Heart right ventricle (tissue), 16 donors: ENCODE results near the gene CTDP1. TPM values are rescaled to one million over a fixed set of nuclear protein-coding genes. Genes with fewer than 3 reads are reported as not detected.

Experiments
- ATAC-seq, 8 donors: fragments of 200-7000 bp; cut with Tn5 transposase; one replicate each; pipeline ENCODE4 v1.9.1; 2020; ENCODE audit warnings: mild to moderate bottlenecking in 8 of 8, moderate library complexity in 8 of 8, moderate number of reproducible peaks in 1 of 8
- DNase-seq, 2 donors: peaks; one replicate each; pipeline ENCODE4 v3.0.0-alpha.2; 2020
- H3K27ac ChIP-seq, 10 donors: fragments of 200-600 bp; sonication (generic) in 2 of 10; one replicate each; pipeline versions ENCODE4 v1.5.0 to v1.8.0; 2020 to 2022; ENCODE audit warnings: mild to moderate bottlenecking in 3 of 10
- H3K27me3 ChIP-seq, 7 donors: fragments of 200-600 bp; one replicate each; pipeline ENCODE4 v1.8.0; 2021 to 2022; ENCODE audit warnings: mild to moderate bottlenecking in 2 of 7
- H3K36me3 ChIP-seq, 9 donors: fragments of 200-600 bp; sonication (generic) in 1 of 9; one replicate each; pipeline versions ENCODE4 v1.5.0 to v1.8.0; 2020 to 2022; ENCODE audit warnings: mild to moderate bottlenecking in 2 of 9
- H3K4me1 ChIP-seq, 9 donors: fragments of 200-600 bp; sonication (generic) in 1 of 9; one replicate each; pipeline versions ENCODE4 v1.5.0 to v1.8.0; 2020 to 2022; ENCODE audit warnings: mild to moderate bottlenecking in 4 of 9
- H3K4me3 ChIP-seq, 10 donors: fragments of 200-600 bp; sonication (generic) in 2 of 10; one replicate each; pipeline versions ENCODE4 v1.5.0 to v1.8.0; 2020 to 2022; ENCODE audit warnings: mild to moderate bottlenecking in 7 of 10, moderate library complexity in 2 of 10
- H3K9me3 ChIP-seq, 11 donors: fragments of 200-600 bp in 10 of 11; sonication (generic) in 2 of 11; one replicate each; pipeline versions ENCODE4 v1.5.0 to v1.8.0; 2013 to 2022; ENCODE audit warnings: mild to moderate bottlenecking in 2 of 11, control low read depth in 1 of 11, moderate library complexity in 1 of 11
- CTCF ChIP-seq, 9 donors: fragments of 200-600 bp; sonication (generic) in 2 of 9; IDR thresholded peaks; one replicate each; pipeline versions ENCODE4 v1.5.0 to v1.8.0; 2021 to 2022; ENCODE audit warnings: antibody characterized with exemption in 9 of 9, mild to moderate bottlenecking in 5 of 9, moderate library complexity in 1 of 9
- WGBS, 2 donors: extraction: QIAGEN DNeasy Blood & Tissue Kit; methylation state at CpG; one replicate each; pipeline ENCODE4 v1.1.7; 2013; ENCODE audit warnings: inconsistent platforms in 1 of 2; 5-methylcytosine and 5-hydroxymethylcytosine counted together
- intact Hi-C, 10 donors: fragments of 100-400 bp; cut with DNase I; formaldehyde crosslinking; loops; one replicate each; pipeline versions ENCODE4 v1.11.1 to v1.14.2; 2022
- polyA plus RNA-seq, 2 donors: library from polyadenylated mRNA; stranded (reverse); fragments of 200-250 nt; gene quantifications; one replicate each; pipeline ENCODE4 v1.2.3, GENCODE V29; 2013
- total RNA-seq, 10 donors: library from RNA; stranded (reverse); fragmentation: NEBNext Ultra II Directional in 3 of 10; extraction: Animal tissue kit (Norgen Biotek cat#: 25700) in 3 of 10; gene quantifications; one replicate each; pipeline versions ENCODE4 v1.2.1 to v1.2.4, GENCODE V29; 2021 to 2023
- donor health status: Arrhythmogenic right ventricular cardiomyopathy.
- donor health status: ischemic (EF 13 %, LVEDD 7.1; RV severe dilation, severe dysfunction).
- donor health status: healthy with polysubstance abuse.
- donor health status: DM: no; HTN: yes; CAD: no.
- donor health status: DM: no; HTN: no; CAD: no.
- donor health status: ischemic (EF 25% LVEDD 6.9; RV normal size, moderate dysfunction).
- donor health status: ischemic (EF 25% LVEDD 5.7; RV mildly dilated, moderate dysfunction).
- donor health status: healthy.
- donor health status: DM: yes; HTN: yes; CAD: no.
- donor health status: Ischemic cardiomyopathy.
- donor health status: ischemic (EF 35%, LVEDD 5.7; RV mildly dilated, moderate dysfunction).
- donor health status: nonischemic (EF 11% LVEDD 7.7; RV severe dilation, severe dysfunction).
- donor health status: DM: yes; HTN: yes; CAD: no.
- donor health status: PGD.
- donor health status: ischemic (EF 29% LVEDD 5.4; RV normal size, mild dysfunction).
- donor health status: nonischemic (EF 23%, LVEDD 6.1; RV moderate dilation, normal function).

CTDP1 gene
- total and polyA plus RNA-seq, 12 donors = 6.8 to 12.5 (median 9.3) TPM

- no peaks in the 10 kb centered on the region for H3K27me3 ChIP-seq
- DNase-seq = no peak
- peaks cover 9 to 60% (median 17%) of the 10 kb centered on the region in 9 donors for H3K4me1 ChIP-seq
- H3K36me3 ChIP-seq = peaks cover 0 to 12% (median 0%) of the 10 kb centered on the region in 9 donors
- no peak overlapping the region for H3K4me3 ChIP-seq
- WGBS, 2 donors = 80 to 84% methylated on average over 21 of the region's 21 CpGs
- no peak for ATAC-seq
- TF ChIP-seq CTCF (IDR thresholded peaks at IDR 0.05) = no peak
- H3K9me3 ChIP-seq = no peaks in the 10 kb centered on the region
- H3K27ac ChIP-seq = peak overlapping the region in 1 of 10 donors; percentile 19
- intact Hi-C loops = loop anchor here in 1 of 10 donors (10.0 kb wide), 1 partner anchor 421 kb away; the partner anchor contains the start of gene ADNP2
These were observed 4.2 kb downstream of the CTDP1 start for GRCh38 chr18:79683626-79684282.

GRCh38 chr18:79684283-79684631 is 4.7 kb downstream of the CTDP1 start:
- Histone ChIP-seq H3K9me3 (no peaks in the 10 kb centered on the region), H3K4me1 (peaks cover 9 to 60% (median 17%) of the 10 kb centered on the region in 9 donors), H3K27ac (peak overlapping the region in 1 of 10 donors; percentile 19), H3K27me3 (no peaks in the 10 kb centered on the region), H3K4me3 (no peak overlapping the region), H3K36me3 (peaks cover 0 to 12% (median 0%) of the 10 kb centered on the region in 9 donors)
- 59 to 71% methylated on average over 10 of the region's 10 CpGs for WGBS, 2 donors
- intact Hi-C loops = loop anchor here in 1 of 10 donors (10.0 kb wide), 1 partner anchor 421 kb away; the partner anchor contains the start of gene ADNP2
- no peak for TF ChIP-seq CTCF (IDR thresholded peaks at IDR 0.05)
- ATAC-seq (no peak), DNase-seq (no peak)

DNA sequence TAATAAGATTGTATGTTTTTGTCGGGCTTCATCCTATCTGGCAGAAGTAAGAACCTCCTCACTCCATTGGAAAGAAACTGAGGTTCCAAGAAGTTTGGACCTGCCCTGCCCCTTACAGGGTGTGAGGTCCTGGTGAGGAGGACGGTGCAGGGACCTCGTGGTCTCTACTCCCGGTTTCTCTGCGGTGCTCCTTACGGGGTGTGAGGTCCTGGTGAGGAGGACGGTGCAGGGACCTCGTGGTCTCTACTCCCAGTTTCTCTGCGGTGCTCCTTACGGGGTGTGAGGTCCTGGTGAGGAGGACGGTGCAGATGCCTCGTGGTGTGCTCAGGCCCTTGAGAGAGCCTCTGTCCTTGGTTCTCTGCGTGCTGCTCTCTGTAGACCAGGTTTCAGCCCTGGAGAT is 5.2 kb downstream of the CTDP1 start:
- Histone ChIP-seq H3K9me3 (no peaks in the 10 kb centered on the region), H3K27me3 (no peaks in the 10 kb centered on the region), H3K4me3 (no peak overlapping the region), H3K4me1 (peaks cover 9 to 60% (median 17%) of the 10 kb centered on the region in 9 donors), H3K27ac (no peak overlapping the region), H3K36me3 (peaks cover 0 to 12% (median 0%) of the 10 kb centered on the region in 9 donors)
- no peak for TF ChIP-seq CTCF (IDR thresholded peaks at IDR 0.05)
- DNase-seq = no peak
- peak in 6 of 8 donors; percentile 21 to 77 (median 60) for ATAC-seq
- 70 to 75% methylated on average over 13 of the region's 13 CpGs for WGBS, 2 donors
- intact Hi-C loops = loop anchor here in 1 of 10 donors (10.0 kb wide), 1 partner anchor 420 kb away; the partner anchor contains the start of gene ADNP2

DNA sequence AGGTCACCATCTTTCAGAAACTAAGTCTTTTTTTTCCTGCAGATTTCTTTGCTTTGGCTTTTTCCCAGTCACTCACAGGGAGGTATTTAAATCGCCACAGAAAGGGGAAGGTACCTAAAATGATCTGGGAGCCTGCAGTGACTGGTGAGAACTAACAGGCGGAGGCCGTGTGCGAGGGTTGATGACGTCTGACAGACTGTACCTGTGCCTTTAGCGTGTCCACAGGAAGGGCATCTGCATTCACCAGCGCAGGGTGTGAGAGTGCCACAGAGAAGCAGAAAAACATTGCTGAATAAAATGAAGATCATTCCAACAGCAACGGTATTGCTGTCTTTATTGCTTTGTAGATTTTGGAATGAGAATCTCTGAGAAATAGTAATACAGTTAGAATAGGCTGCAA is 5.7 kb downstream of the CTDP1 start:
- no peak for ATAC-seq
- Histone ChIP-seq H3K9me3 (no peaks in the 10 kb centered on the region), H3K27me3 (no peaks in the 10 kb centered on the region), H3K4me1 (peaks cover 9 to 59% (median 16%) of the 10 kb centered on the region in 9 donors), H3K4me3 (no peak overlapping the region), H3K27ac (no peak overlapping the region), H3K36me3 (peaks cover 0 to 12% (median 0%) of the 10 kb centered on the region in 9 donors)
- 74 to 78% methylated on average over 8 of the region's 8 CpGs for WGBS, 2 donors
- TF ChIP-seq CTCF (IDR thresholded peaks at IDR 0.05) = no peak
- intact Hi-C loops = loop anchor here in 1 of 10 donors (10.0 kb wide), 1 partner anchor 420 kb away; the partner anchor contains the start of gene ADNP2
- DNase-seq = no peak
